Loucy (cell line): Measurements from ENCODE around the gene SUN2.

ENCODE experiments used
- H2AFZ ChIP-seq: fragments of 200-600 bp; sonication (generic); 2 replicates; pipeline ENCODE4 v1.6.0; 2016; ENCODE audit warnings: antibody characterized with exemption, mild to moderate bottlenecking, low read length, moderate library complexity
- H3F3A ChIP-seq: fragments of 200-600 bp; 2 replicates; pipeline ENCODE4 v1.6.0; 2016; ENCODE audit warnings: antibody characterized with exemption, low read depth, mild to moderate bottlenecking
- H3K27me3 ChIP-seq: fragments of 200-600 bp; sonication (generic); 2 replicates; pipeline ENCODE4 v1.6.1; 2014; ENCODE audit warnings: low read length, mild to moderate bottlenecking; ENCODE audit not compliant: insufficient read depth, poor library complexity, severe bottlenecking
- H3K36me3 ChIP-seq: fragments of 200-600 bp; sonication (generic); 2 replicates; pipeline ENCODE4 v1.6.1; 2016; ENCODE audit warnings: low read length; ENCODE audit not compliant: insufficient read depth
- H3K4me1 ChIP-seq: fragments of 200-600 bp; sonication (generic); 2 replicates; pipeline ENCODE4 v1.5.1; 2014; ENCODE audit warnings: low read length, mild to moderate bottlenecking; ENCODE audit not compliant: insufficient read depth, poor library complexity, severe bottlenecking
- H3K4me2 ChIP-seq: fragments of 200-600 bp; sonication (generic); 2 replicates; pipeline ENCODE4 v1.6.0; 2014; ENCODE audit warnings: antibody characterized with exemption, low read length, low read depth, mild to moderate bottlenecking; ENCODE audit not compliant: poor library complexity, severe bottlenecking
- H3K4me3 ChIP-seq: fragments of 200-600 bp; sonication (generic); 2 replicates; pipeline ENCODE4 v1.5.1; 2014; ENCODE audit warnings: low read length, mild to moderate bottlenecking, mixed read lengths; ENCODE audit not compliant: poor library complexity, severe bottlenecking
- H3K79me2 ChIP-seq: fragments of 200-600 bp; sonication (generic); 2 replicates; pipeline ENCODE4 v1.6.1; 2014; ENCODE audit warnings: low read length; ENCODE audit not compliant: insufficient read depth
- H3K9ac ChIP-seq: fragments of 200-600 bp; sonication (generic); 2 replicates; pipeline ENCODE4 v1.6.0; 2014; ENCODE audit warnings: mild to moderate bottlenecking, low read depth, low read length, moderate library complexity; ENCODE audit not compliant: poor library complexity, severe bottlenecking
- H3K9me2 ChIP-seq: fragments of 200-600 bp; sonication (generic); replicated peaks from 2 replicates; pipeline ENCODE4 v1.6.1; 2016; ENCODE audit warnings: low read depth, low read length, mixed read lengths
- H3K9me3 ChIP-seq: fragments of 200-600 bp; sonication (generic); 2 replicates; pipeline ENCODE4 v1.6.1; 2014; ENCODE audit warnings: mild to moderate bottlenecking, antibody characterized with exemption, low read length, low read depth; ENCODE audit not compliant: insufficient read depth
- H4K20me1 ChIP-seq: fragments of 200-600 bp; sonication (generic); 2 replicates; pipeline ENCODE4 v1.6.0; 2014; ENCODE audit warnings: antibody characterized with exemption, low read length, mild to moderate bottlenecking; ENCODE audit not compliant: insufficient read depth, poor library complexity, severe bottlenecking
- CTCF ChIP-seq: fragments of 200-600 bp; sonication (generic); conservative IDR thresholded peaks from 2 replicates; pipeline ENCODE4 v1.5.1; 2014; ENCODE audit warnings: mild to moderate bottlenecking, antibody characterized with exemption, low read length
- EZH2phosphoT487 ChIP-seq: fragments of 200-600 bp; IDR thresholded peaks from 2 replicates; pipeline ENCODE4 v1.6.1; 2018; ENCODE audit warnings: antibody characterized with exemption, mild to moderate bottlenecking, moderate library complexity, borderline replicate concordance

Gene SUN2

GRCh38 chr22:38707346-38707745 lies 48.5 kb downstream of the SUN2 start:
- peaks cover 53% of the 10 kb centered on the region for H3K4me1 ChIP-seq
- H3K79me2 ChIP-seq = peaks cover 64% of the 10 kb centered on the region
- peak overlapping the region; percentile 89 for H3K4me3 ChIP-seq
- H3K4me2 ChIP-seq = peak overlapping the region; percentile 96
- no peak overlapping the region for H2AFZ ChIP-seq
- H3K9ac ChIP-seq = peak overlapping the region; percentile 88
- no peaks in the 10 kb centered on the region for H3K27me3 ChIP-seq
- H3K9me2 ChIP-seq = no peaks in the 10 kb centered on the region
- peaks cover 57% of the 10 kb centered on the region for H4K20me1 ChIP-seq
- TF ChIP-seq EZH2phosphoT487 (no peak), CTCF (no peak)
- peaks cover 4% of the 10 kb centered on the region; the same call in 1 of the 2 replicates for H3K36me3 ChIP-seq
- no peaks in the 10 kb centered on the region for H3K9me3 ChIP-seq
- 0 out of 2 replicates have a peak, but pooled peaks cover 3% of the 10 kb centered on the region for H3F3A ChIP-seq

GRCh38 chr22:38706901-38707195 lies 49.0 kb downstream of the SUN2 start:
- H3K4me3 ChIP-seq = peak overlapping the region; percentile 89
- H3K79me2 ChIP-seq = peaks cover 59% of the 10 kb centered on the region
- no peak for TF ChIP-seq CTCF
- no peak for TF ChIP-seq EZH2phosphoT487
- H3K9me2 ChIP-seq = no peaks in the 10 kb centered on the region
- peaks cover 4% of the 10 kb centered on the region; the same call in 1 of the 2 replicates for H3K36me3 ChIP-seq
- no peaks in the 10 kb centered on the region for H3K27me3 ChIP-seq
- H2AFZ ChIP-seq = no peak overlapping the region
- peak overlapping the region; percentile 88 for H3K9ac ChIP-seq
- peaks cover 53% of the 10 kb centered on the region for H4K20me1 ChIP-seq
- H3K4me2 ChIP-seq = peak overlapping the region; percentile 96
- no peaks in the 10 kb centered on the region for H3K9me3 ChIP-seq
- H3K4me1 ChIP-seq = peaks cover 50% of the 10 kb centered on the region
- H3F3A ChIP-seq = 0 out of 2 replicates have a peak, but pooled peaks cover 3% of the 10 kb centered on the region

- Histone ChIP-seq H3K4me3 (peak overlapping the region; percentile 89), H3K4me2 (peak overlapping the region; percentile 96), H3K9ac (peak overlapping the region; percentile 88), H2AFZ (peak overlapping the region; percentile 41; the same call in 1 of the 2 replicates), H3K9me3 (no peaks in the 10 kb centered on the region), H3K27me3 (no peaks in the 10 kb centered on the region), H4K20me1 (peaks cover 52% of the 10 kb centered on the region), H3K79me2 (peaks cover 54% of the 10 kb centered on the region), H3K4me1 (peaks cover 54% of the 10 kb centered on the region), H3K9me2 (no peaks in the 10 kb centered on the region), H3K36me3 (peaks cover 4% of the 10 kb centered on the region; the same call in 1 of the 2 replicates), H3F3A (0 out of 2 replicates have a peak, but pooled peaks cover 3% of the 10 kb centered on the region)
- no peak for TF ChIP-seq EZH2phosphoT487
- no peak for TF ChIP-seq CTCF
Observed at GRCh38 chr22:38706101-38706900, 49.5 kb downstream of the SUN2 start.
